Measurements from ENCODE around the gene COMTD1.
"Not testable (repeated sequence)": the region's sequence is repeated elsewhere in the genome, so short reads cannot be mapped to it uniquely, and the experiment has no call there.

COMTD1 gene

GRCh38 chr10:75212343-75212742 lies 23.4 kb downstream of the COMTD1 start:
- DNase-seq: no peak

- DNase-seq: no peak
Observed at GRCh38 chr10:75211007-75211691, 24.6 kb downstream of the COMTD1 start.

- DNase-seq: peak; percentile 94
Observed at GRCh38 chr10:75210282-75211006, 25.3 kb downstream of the COMTD1 start, which contains the start of gene VDAC2. Gene VDAC2 (plus strand): TSS chr10:75210796. CDS start chr10:75211159, 363 bp downstream.

GRCh38 chr10:75209921-75210281 lies 25.9 kb downstream of the COMTD1 start:
- DNase-seq: peak; percentile 90

GRCh38 chr10:75209086-75209920 lies 26.5 kb downstream of the COMTD1 start:
- no peak for DNase-seq

- DNase-seq: peak; percentile 48
Observed at GRCh38 chr10:75208181-75208580, 27.6 kb downstream of the COMTD1 start.

GRCh38 chr10:75207857-75208144 lies 28.0 kb downstream of the COMTD1 start:
- no peak for DNase-seq

GRCh38 chr10:75207079-75207856 lies 28.5 kb downstream of the COMTD1 start:
- DNase-seq: no peak

- DNase-seq: not testable (repeated sequence)
Observed at GRCh38 chr10:75206638-75207037, 29.1 kb downstream of the COMTD1 start.

- no peak for DNase-seq
Observed at GRCh38 chr10:75205908-75206307, 29.8 kb downstream of the COMTD1 start.

- DNase-seq: no peak
Observed at GRCh38 chr10:75203724-75204123, 32.0 kb downstream of the COMTD1 start.

- DNase-seq: not testable (repeated sequence)
Observed at GRCh38 chr10:75203046-75203620, 32.6 kb downstream of the COMTD1 start.

GRCh38 chr10:75202321-75203045 lies 33.3 kb downstream of the COMTD1 start:
- peak; percentile 38 for DNase-seq

- DNase-seq: no peak
Observed at GRCh38 chr10:75201793-75202307, 33.9 kb downstream of the COMTD1 start.

GRCh38 chr10:75199949-75200348 lies 35.8 kb downstream of the COMTD1 start:
- DNase-seq: not testable (repeated sequence)

GRCh38 chr10:75197906-75198305 lies 37.9 kb downstream of the COMTD1 start:
- DNase-seq: no peak

GRCh38 chr10:75197066-75197465 lies 38.7 kb downstream of the COMTD1 start:
- DNase-seq: no peak

GRCh38 chr10:75195035-75195763 lies 40.6 kb downstream of the COMTD1 start:
- DNase-seq: no peak

- DNase-seq: not testable (repeated sequence)
Observed at GRCh38 chr10:75194625-75195024, 41.1 kb downstream of the COMTD1 start.

- no peak for DNase-seq
Observed at GRCh38 chr10:75191821-75192568, 43.8 kb downstream of the COMTD1 start.
